Thoracic aorta (tissue), 2 donors: ENCODE results near the gene TYW1B. TPM values are rescaled to one million over a fixed set of nuclear protein-coding genes. Genes with fewer than 3 reads are reported as not detected.
"Not testable (repeated sequence)": the region's sequence is repeated elsewhere in the genome, so short reads cannot be mapped to it uniquely, and the experiment has no call there.

Experiments
- ATAC-seq: fragments of 150-250 bp; one replicate; pipeline ENCODE4 v1.8.0; 2017; ENCODE audit warnings: low read depth; ENCODE audit not compliant: insufficient number of reproducible peaks, low FRiP score
- DNase-seq: peaks from one replicate; pipeline ENCODE4 v3.0.0-alpha.2; 2020; ENCODE audit warnings: low spot score
- H3K27ac ChIP-seq, 2 donors: fragments of 200-600 bp; sonication (generic); 1 replicate in 1 of 2; 2 replicates in 1 of 2; pipeline ENCODE4 v1.5.1; 2016; ENCODE audit warnings: mild to moderate bottlenecking in 2 of 2, moderate library complexity in 2 of 2
- H3K27me3 ChIP-seq: fragments of 200-600 bp; sonication (generic); replicated peaks from 2 replicates; pipeline ENCODE4 v1.6.0; 2016; ENCODE audit warnings: mild to moderate bottlenecking; ENCODE audit not compliant: insufficient read depth
- H3K36me3 ChIP-seq: fragments of 200-600 bp; sonication (generic); one replicate; pipeline ENCODE4 v1.5.1; 2016
- H3K4me1 ChIP-seq, 2 donors: fragments of 200-600 bp; sonication (generic); 1 replicate in 1 of 2; 2 replicates in 1 of 2; pipeline versions ENCODE4 v1.5.1 to v1.6.0; 2016; ENCODE audit warnings: low read depth in 2 of 2, mild to moderate bottlenecking in 1 of 2; ENCODE audit not compliant: control insufficient read depth in 1 of 2
- H3K4me3 ChIP-seq: fragments of 200-600 bp; sonication (generic); 2 replicates; pipeline ENCODE4 v1.5.1; 2016; ENCODE audit warnings: mild to moderate bottlenecking
- H3K9me3 ChIP-seq: fragments of 200-600 bp; sonication (generic); 2 replicates; pipeline ENCODE4 v1.5.1; 2016
- total RNA-seq, 2 donors: library from RNA; depleted of rRNA; stranded (reverse); fragments of >200 nt; gene quantifications; one replicate each; pipeline versions ENCODE4 v1.1.0 to v1.2.3, GENCODE V29; 2016
- TF ChIP-seq, protein P1 (sequence below): fragments of 200-600 bp; sonication (generic); IDR thresholded peaks from one replicate; pipeline ENCODE4 v1.5.1; 2019; ENCODE audit warnings: antibody characterized with exemption

The TYW1B gene
- total RNA-seq, 2 donors from 2014 or later = 1.1 to 6.8 TPM

DNA sequence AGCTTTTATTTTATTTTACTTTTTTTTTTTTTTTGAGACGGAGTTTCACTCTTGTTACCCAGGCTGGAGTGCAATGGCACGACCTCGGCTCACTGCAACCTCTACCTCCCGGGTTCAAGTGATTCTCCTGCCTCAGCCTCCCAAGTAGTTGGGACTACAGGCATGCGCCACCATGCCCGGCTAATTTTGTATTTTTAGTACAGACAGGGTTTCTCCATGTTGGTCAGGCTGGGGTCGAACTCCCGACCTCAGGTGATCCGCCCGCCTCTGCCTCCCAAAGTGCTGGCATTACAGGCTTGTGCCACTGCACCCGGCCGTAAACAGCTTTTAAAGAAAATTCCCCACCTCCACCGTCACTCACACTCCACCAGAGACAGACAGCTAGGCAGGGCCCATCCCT is 19.5 kb downstream of the TYW1B start:
- H3K27me3 ChIP-seq, DNase-seq, H3K27ac ChIP-seq, H3K4me3 ChIP-seq, H3K9me3 ChIP-seq, H3K4me1 ChIP-seq, ATAC-seq: not testable (repeated sequence)
- peaks cover 16% of the 10 kb centered on the region for H3K36me3 ChIP-seq

DNA sequence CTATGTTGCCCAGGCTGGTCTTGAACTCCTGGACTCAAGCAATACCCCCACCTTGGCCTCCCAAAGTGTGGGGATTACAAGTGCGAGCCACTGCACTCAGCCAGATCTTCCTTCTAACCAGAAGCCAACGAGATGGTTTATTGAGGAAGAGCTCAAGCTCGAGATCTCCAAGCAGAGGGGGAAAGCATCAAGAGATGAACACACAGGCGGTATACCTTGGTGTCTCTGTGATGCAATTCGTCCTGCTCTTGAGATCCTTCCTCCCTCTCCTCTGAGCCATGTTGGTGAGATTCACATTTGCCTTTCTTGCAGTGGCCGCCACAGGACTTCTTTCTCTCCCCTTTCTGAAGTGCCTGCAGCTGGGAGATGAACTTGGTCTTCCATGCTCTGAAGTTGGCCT is 21.1 kb downstream of the TYW1B start:
- not testable (repeated sequence) for H3K27me3 ChIP-seq, H3K27ac ChIP-seq, H3K4me1 ChIP-seq, H3K9me3 ChIP-seq, ATAC-seq, H3K4me3 ChIP-seq, DNase-seq
- peaks cover 14% of the 10 kb centered on the region for H3K36me3 ChIP-seq

DNA sequence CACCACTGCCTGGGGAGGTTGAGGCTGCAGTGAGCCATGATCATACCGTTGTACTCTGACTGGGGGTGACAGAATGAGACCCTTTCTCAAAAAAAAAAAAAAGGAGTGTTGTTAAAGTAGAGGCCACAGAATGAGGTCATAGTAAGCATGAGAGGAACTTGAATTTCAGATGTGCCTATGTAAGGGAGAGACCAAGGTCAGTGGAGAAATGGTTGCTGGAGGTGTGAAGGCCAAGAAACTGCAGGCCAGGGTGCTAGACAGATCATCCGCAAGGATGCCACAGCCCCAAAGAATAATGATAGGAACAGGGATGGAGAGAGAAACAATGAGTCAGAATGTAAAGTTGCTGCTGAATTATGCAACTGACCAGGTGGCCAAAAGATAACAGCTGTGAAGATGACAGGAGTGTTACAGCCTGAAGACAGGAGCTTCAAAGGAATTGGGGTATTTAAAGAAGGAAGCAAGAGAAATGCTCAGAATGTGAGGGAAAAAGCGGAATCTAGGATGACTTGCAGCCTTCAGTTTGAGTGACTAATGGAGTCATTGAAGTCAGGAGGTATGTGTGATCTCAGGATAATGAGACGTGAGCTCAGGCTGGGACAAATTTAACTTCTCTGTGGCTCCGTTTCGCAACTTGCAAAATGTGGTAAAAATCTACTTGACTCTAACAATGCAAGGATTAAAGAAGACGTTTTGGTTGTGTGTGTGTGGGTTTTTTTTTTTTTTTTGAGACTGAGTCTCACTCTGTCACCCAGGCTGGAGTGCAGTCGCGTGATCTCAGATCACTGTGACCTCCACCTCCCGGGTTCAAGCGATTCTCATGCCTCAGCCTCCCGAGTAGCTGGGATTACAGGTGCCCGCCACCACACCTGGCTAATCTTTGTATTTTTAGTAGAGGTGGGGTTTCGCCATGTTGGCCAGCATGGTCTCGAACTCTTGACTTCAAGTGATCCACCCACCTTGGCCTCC is 22.2 kb downstream of the TYW1B start:
- no peak for DNase-seq
- ATAC-seq = no peak
- peaks cover 14% of the 10 kb centered on the region for H3K36me3 ChIP-seq

DNA sequence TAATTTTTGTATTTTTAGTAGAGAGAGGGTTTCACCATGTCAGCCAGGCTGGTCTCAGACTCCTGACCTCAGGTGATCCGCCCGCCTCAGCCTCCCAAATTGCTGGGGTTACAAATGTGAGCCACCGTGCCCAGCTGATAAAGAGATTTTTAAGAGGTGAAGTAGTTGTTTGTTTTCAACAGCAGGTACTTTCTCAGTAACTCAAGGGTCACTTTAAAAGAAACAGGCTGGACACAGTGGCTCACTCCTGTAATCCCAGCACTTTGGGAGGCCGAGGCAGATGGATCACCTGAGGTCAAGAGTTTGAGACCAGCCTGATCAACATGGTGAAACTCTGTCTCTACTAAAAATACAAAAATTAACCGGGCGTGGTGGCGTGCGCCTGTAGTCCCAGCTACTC is 24.2 kb downstream of the TYW1B start:
- not testable (repeated sequence) for H3K9me3 ChIP-seq, H3K4me3 ChIP-seq, DNase-seq, H3K27me3 ChIP-seq, H3K4me1 ChIP-seq, H3K27ac ChIP-seq, ATAC-seq
- peaks cover 14% of the 10 kb centered on the region for H3K36me3 ChIP-seq

More for the DNA sequence above, 22.2 kb downstream of the TYW1B start:
- Histone ChIP-seq H3K27ac (no peak overlapping the region), H3K4me1 (no peaks in the 10 kb centered on the region), H3K27me3 (no peaks in the 10 kb centered on the region), H3K9me3 (no peaks in the 10 kb centered on the region), H3K4me3 (no peak overlapping the region)
- TF ChIP-seq, protein P1, sequence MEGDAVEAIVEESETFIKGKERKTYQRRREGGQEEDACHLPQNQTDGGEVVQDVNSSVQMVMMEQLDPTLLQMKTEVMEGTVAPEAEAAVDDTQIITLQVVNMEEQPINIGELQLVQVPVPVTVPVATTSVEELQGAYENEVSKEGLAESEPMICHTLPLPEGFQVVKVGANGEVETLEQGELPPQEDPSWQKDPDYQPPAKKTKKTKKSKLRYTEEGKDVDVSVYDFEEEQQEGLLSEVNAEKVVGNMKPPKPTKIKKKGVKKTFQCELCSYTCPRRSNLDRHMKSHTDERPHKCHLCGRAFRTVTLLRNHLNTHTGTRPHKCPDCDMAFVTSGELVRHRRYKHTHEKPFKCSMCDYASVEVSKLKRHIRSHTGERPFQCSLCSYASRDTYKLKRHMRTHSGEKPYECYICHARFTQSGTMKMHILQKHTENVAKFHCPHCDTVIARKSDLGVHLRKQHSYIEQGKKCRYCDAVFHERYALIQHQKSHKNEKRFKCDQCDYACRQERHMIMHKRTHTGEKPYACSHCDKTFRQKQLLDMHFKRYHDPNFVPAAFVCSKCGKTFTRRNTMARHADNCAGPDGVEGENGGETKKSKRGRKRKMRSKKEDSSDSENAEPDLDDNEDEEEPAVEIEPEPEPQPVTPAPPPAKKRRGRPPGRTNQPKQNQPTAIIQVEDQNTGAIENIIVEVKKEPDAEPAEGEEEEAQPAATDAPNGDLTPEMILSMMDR = no peak

DNA sequence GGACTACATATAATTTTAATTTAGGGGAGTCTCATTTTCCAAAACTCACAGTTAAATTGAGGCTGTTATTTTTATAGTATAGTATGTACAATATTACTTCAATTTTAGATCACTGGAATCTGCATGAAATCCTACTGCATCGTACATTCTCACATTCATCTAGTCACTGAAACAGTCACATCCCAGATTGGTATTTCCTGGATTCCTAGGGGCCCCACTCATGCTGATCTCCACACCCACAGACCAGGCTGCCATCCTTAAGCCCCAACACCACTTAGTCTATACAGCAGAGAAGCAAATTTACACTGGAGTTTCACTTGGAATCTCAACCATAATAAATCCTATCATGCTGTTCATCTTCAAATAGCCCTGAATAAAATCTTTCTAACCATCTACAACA is 26.4 kb downstream of the TYW1B start:
- not testable (repeated sequence) for H3K4me3 ChIP-seq, H3K27ac ChIP-seq, H3K27me3 ChIP-seq, H3K9me3 ChIP-seq, ATAC-seq, H3K4me1 ChIP-seq, DNase-seq
- peaks cover 17% of the 10 kb centered on the region for H3K36me3 ChIP-seq

DNA sequence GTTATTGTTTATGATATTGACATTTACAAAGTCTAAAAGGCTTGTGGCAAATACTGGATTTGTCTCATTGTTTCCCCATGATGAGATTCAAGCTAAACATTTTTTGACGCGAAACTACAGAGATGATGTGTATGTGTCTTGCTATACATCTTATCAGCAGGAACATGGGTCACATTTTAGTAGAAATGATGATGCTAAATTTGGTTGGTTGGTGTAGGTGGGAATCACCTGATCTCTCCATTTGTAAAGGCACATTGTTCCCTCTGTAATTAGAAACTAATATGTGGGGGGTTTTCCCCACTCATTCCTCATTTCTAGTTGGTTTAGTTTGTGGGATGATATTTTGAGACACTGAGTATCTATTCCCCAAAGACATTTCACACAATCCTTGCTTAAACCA is 32.6 kb downstream of the TYW1B start:
- not testable (repeated sequence) for H3K4me1 ChIP-seq, H3K9me3 ChIP-seq, H3K36me3 ChIP-seq, ATAC-seq, H3K27me3 ChIP-seq, H3K27ac ChIP-seq, H3K4me3 ChIP-seq, DNase-seq

DNA sequence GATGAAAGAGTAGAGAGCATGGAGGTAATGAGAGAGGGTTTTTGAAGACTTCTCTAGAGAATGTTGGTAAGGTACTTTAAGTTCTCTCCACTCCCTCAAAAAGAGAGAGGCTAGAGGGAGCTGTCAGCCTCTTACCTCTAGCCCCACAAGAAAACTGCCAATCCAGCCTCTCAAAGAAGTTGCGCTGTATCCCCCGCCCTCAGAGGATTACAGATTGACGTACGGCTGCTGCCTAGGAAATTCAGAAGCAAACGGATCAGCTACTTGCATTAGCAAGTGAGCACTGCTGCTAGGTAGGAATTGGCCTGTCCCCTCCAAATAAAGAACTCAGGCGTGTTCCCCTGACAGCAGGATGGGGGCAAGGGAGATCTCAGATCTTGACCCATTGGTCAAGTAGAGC is 34.2 kb downstream of the TYW1B start:
- H3K4me1 ChIP-seq = no peaks in the 10 kb centered on the region
- TF ChIP-seq, protein P1 = no peak
- DNase-seq (no peak), ATAC-seq (no peak)
- no peaks in the 10 kb centered on the region for H3K9me3 ChIP-seq
- no peak overlapping the region for H3K4me3 ChIP-seq
- H3K27me3 ChIP-seq = no peaks in the 10 kb centered on the region
- no peak overlapping the region for H3K27ac ChIP-seq
- peaks cover 5% of the 10 kb centered on the region for H3K36me3 ChIP-seq

DNA sequence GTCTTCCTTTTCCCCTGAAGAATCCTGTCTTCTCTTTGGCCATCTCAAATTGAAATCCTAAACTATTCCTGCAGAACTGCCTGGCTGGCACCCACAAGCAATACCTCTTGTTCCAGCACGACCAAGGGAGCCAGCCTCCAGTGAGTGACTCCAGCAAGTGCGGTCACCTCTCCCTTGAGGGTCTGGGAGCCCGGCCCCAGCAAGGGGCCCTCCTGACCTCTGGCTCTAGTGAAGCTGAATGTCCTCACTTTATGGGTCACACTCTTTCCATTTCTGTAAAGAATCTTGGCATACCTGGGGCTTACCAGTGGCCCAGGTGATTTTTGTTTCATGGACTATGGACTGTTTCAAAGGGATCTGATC is 37.3 kb downstream of the TYW1B start:
- H3K4me3 ChIP-seq, DNase-seq, H3K27me3 ChIP-seq, H3K9me3 ChIP-seq, H3K36me3 ChIP-seq, ATAC-seq, H3K4me1 ChIP-seq, H3K27ac ChIP-seq: not testable (repeated sequence)

DNA sequence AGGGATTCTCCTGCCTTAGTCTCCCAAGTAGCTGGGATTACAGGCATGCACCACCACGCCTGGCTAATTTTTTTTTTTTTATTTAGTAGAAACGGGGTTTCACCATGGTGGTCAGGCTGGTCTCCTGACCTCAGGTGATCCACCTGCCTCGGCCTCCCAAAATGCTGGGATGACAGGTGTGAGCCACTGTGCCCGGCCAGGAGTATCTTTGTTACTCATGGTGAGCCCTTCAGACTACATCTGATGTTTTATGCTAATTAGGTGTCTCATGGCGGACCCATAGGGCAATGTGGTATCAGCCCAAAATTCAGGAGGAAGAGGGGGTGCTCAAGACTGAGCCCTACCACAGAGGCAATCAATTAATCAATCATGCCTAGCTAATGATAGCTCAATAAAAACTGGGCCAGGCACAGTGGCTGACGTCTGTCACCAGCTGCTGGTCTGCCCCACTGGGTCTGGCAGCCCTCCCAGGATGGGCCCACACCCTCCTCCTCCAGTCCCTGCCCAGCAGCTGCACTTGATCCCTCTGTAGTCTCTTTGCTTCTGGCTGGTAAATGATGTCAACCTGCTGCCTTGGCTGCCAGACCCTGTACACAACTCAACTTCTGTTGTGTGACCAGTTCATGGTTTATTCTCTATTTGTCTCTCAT is 37.8 kb downstream of the TYW1B start:
- DNase-seq, ATAC-seq: not testable (repeated sequence)

More for the DNA sequence above, 37.8 kb downstream of the TYW1B start:
- not testable (repeated sequence) for H3K27me3 ChIP-seq, H3K36me3 ChIP-seq, H3K27ac ChIP-seq, H3K9me3 ChIP-seq, H3K4me3 ChIP-seq, H3K4me1 ChIP-seq
